GM23338 (cell line): Measurements from ENCODE around the gene NFATC1. TPM values are rescaled to one million over a fixed set of nuclear protein-coding genes. Genes with fewer than 3 reads are reported as not detected.

ENCODE experiments used
- ATAC-seq: fragments of 200-7000 bp; cut with Tn5 transposase; 3 replicates; pipeline ENCODE4 v1.9.1; 2020
- DNase-seq: peaks from one replicate; pipeline ENCODE4 v3.0.0-alpha.2; 2015; ENCODE audit warnings: low spot score
- H2AFZ ChIP-seq: fragments of 200-600 bp; sonication (generic); 2 replicates; pipeline ENCODE4 v1.8.0; 2016; ENCODE audit warnings: antibody characterized with exemption, mild to moderate bottlenecking, moderate library complexity
- H3F3A ChIP-seq: fragments of 200-600 bp; sonication (generic); replicated peaks from 2 replicates; pipeline ENCODE4 v1.8.0; 2017; ENCODE audit warnings: antibody characterized with exemption, mixed run types, low read depth
- H3K27ac ChIP-seq: fragments of 200-600 bp; sonication (generic); 2 replicates; pipeline ENCODE4 v1.6.1; 2016; ENCODE audit warnings: low read depth
- H3K27me3 ChIP-seq: fragments of 200-600 bp; sonication (generic); 2 replicates; pipeline ENCODE4 v1.8.0; 2016; ENCODE audit warnings: mild to moderate bottlenecking, mixed run types, moderate library complexity; ENCODE audit not compliant: insufficient read depth
- H3K36me3 ChIP-seq: fragments of 200-600 bp; sonication (generic); 2 replicates; pipeline ENCODE4 v1.8.0; 2016; ENCODE audit warnings: mild to moderate bottlenecking; ENCODE audit not compliant: insufficient read depth
- H3K4me1 ChIP-seq: fragments of 200-600 bp; sonication (generic); 2 replicates; pipeline ENCODE4 v1.8.0; 2016; ENCODE audit warnings: mild to moderate bottlenecking, moderate library complexity; ENCODE audit not compliant: insufficient read depth
- H3K4me2 ChIP-seq: fragments of 200-600 bp; sonication (generic); 2 replicates; pipeline ENCODE4 v1.7.1; 2017; ENCODE audit warnings: mixed run types
- H3K4me3 ChIP-seq: fragments of 200-600 bp; sonication (generic); 2 replicates; pipeline ENCODE4 v1.6.1; 2016; ENCODE audit warnings: mixed run types
- H3K79me2 ChIP-seq: fragments of 200-600 bp; sonication (generic); replicated peaks from 2 replicates; pipeline ENCODE4 v1.8.0; 2017; ENCODE audit warnings: mild to moderate bottlenecking; ENCODE audit not compliant: insufficient read depth
- H3K9me2 ChIP-seq: fragments of 200-600 bp; sonication (generic); 2 replicates; pipeline ENCODE4 v1.8.0; 2017; ENCODE audit not compliant: insufficient read depth
- H4K20me1 ChIP-seq: fragments of 200-600 bp; sonication (generic); replicated peaks from 2 replicates; pipeline ENCODE4 v1.8.0; 2017; ENCODE audit warnings: mild to moderate bottlenecking; ENCODE audit not compliant: insufficient read depth
- H3K27ac Mint-ChIP-seq: 2 replicates; pipeline ENCODE4 v1.8.0; 2020; ENCODE audit warnings: inconsistent platforms, mild to moderate bottlenecking, moderate library complexity, mixed read lengths
- H3K27me3 Mint-ChIP-seq: 3 replicates; pipeline ENCODE4 v1.8.0; 2022; ENCODE audit warnings: low read depth, mild to moderate bottlenecking, moderate library complexity, mixed read lengths, inconsistent platforms; ENCODE audit not compliant: insufficient read depth, poor library complexity
- H3K36me3 Mint-ChIP-seq: 3 replicates; pipeline ENCODE4 v1.8.0; 2021; ENCODE audit warnings: low read depth, mild to moderate bottlenecking, inconsistent platforms, moderate library complexity, mixed read lengths
- H3K4me1 Mint-ChIP-seq: 3 replicates; pipeline ENCODE4 v1.8.0; 2020; ENCODE audit warnings: mild to moderate bottlenecking, inconsistent platforms, mixed read lengths
- H3K4me3 Mint-ChIP-seq: 3 replicates; pipeline ENCODE4 v1.8.0; 2021; ENCODE audit warnings: moderate library complexity, mild to moderate bottlenecking, inconsistent platforms, mixed read lengths
- H3K9me3 Mint-ChIP-seq: 3 replicates; pipeline ENCODE4 v1.8.0; 2020; ENCODE audit warnings: moderate library complexity, mild to moderate bottlenecking, inconsistent platforms, mixed read lengths
- CREB1 ChIP-seq: fragments of 250-450 bp; sonication (Bioruptor Pico); IDR thresholded peaks from 2 replicates; pipeline ENCODE4 v1.5.0; 2020; ENCODE audit warnings: low read depth, mild to moderate bottlenecking, moderate library complexity
- EZH2 ChIP-seq: fragments of 200-600 bp; sonication (generic); IDR thresholded peaks from one replicate; pipeline ENCODE4 v1.8.0; 2017; ENCODE audit warnings: antibody characterized with exemption, mild to moderate bottlenecking, low read depth; ENCODE audit not compliant: unreplicated experiment
- EZH2phosphoT487 ChIP-seq: fragments of 200-600 bp; sonication (generic); IDR thresholded peaks from one replicate; pipeline ENCODE4 v1.8.1; 2018; ENCODE audit warnings: antibody characterized with exemption; ENCODE audit not compliant: unreplicated experiment
- JUNB ChIP-seq: IDR thresholded peaks from one replicate; pipeline ENCODE4 v1.6.1; 2016; ENCODE audit warnings: antibody characterized with exemption; ENCODE audit not compliant: unreplicated experiment
- NANOG ChIP-seq: IDR thresholded peaks from 2 replicates; pipeline ENCODE4 v1.6.1; 2016; ENCODE audit warnings: antibody characterized with exemption, borderline replicate concordance
- POLR2AphosphoS5 ChIP-seq: IDR thresholded peaks from 2 replicates; pipeline ENCODE4 v1.6.1; 2016; ENCODE audit warnings: antibody characterized with exemption, low read depth
- REST ChIP-seq: IDR thresholded peaks from one replicate; pipeline ENCODE4 v1.6.1; 2018; ENCODE audit warnings: antibody characterized with exemption; ENCODE audit not compliant: unreplicated experiment
- STAT1 ChIP-seq: IDR thresholded peaks from one replicate; pipeline ENCODE4 v1.6.1; 2016; ENCODE audit warnings: antibody characterized with exemption; ENCODE audit not compliant: unreplicated experiment
- ZNF114 ChIP-seq: fragments of 250-450 bp; sonication (Bioruptor Pico); IDR thresholded peaks from 2 replicates; pipeline ENCODE4 v1.5.0; 2020; ENCODE audit warnings: mild to moderate bottlenecking, moderate library complexity
- ZNF331 ChIP-seq: fragments of 250-450 bp; sonication (Bioruptor Pico); IDR thresholded peaks from 2 replicates; pipeline ENCODE4 v1.5.0; 2020; ENCODE audit warnings: low read depth, mild to moderate bottlenecking, moderate library complexity
- polyA plus RNA-seq: library from polyadenylated mRNA; unstranded; fragments of >200 nt; fragmentation: Nextera tagmentation; extraction: Ambion mirVana; gene quantifications from 2 replicates; pipeline ENCODE4 v1.2.1, GENCODE V29; 2016
- total RNA-seq: library from RNA; depleted of rRNA; stranded (reverse); fragments of >200 nt; shearing (Covaris generic); gene quantifications from 2 replicates; pipeline ENCODE4 v1.2.3, GENCODE V29; 2014
- TF ChIP-seq, protein P1 (sequence below), 2 experiments: fragments of 200-600 bp in 1 of 2; sonication (generic) in 1 of 2; conservative IDR thresholded peaks; 2 replicates each; pipeline versions ENCODE4 v1.5.1 to v1.6.1; 2016 to 2017; ENCODE audit warnings: antibody characterized with exemption in 2 of 2, low read depth in 2 of 2, mild to moderate bottlenecking in 2 of 2, moderate library complexity in 1 of 2
- TF ChIP-seq, protein P2 (sequence below): IDR thresholded peaks from 2 replicates; pipeline ENCODE4 v1.6.1; 2016; ENCODE audit warnings: antibody characterized with exemption
- TF ChIP-seq, protein P3 (sequence below): fragments of 250-450 bp; sonication (Bioruptor Pico); IDR thresholded peaks from 2 replicates; pipeline ENCODE4 v1.5.0; 2020; ENCODE audit warnings: mild to moderate bottlenecking, moderate library complexity

NFATC1 gene
- total and polyA plus RNA-seq, 2 experiments from 2014 or later = 3.9 to 6.4 TPM

DNA sequence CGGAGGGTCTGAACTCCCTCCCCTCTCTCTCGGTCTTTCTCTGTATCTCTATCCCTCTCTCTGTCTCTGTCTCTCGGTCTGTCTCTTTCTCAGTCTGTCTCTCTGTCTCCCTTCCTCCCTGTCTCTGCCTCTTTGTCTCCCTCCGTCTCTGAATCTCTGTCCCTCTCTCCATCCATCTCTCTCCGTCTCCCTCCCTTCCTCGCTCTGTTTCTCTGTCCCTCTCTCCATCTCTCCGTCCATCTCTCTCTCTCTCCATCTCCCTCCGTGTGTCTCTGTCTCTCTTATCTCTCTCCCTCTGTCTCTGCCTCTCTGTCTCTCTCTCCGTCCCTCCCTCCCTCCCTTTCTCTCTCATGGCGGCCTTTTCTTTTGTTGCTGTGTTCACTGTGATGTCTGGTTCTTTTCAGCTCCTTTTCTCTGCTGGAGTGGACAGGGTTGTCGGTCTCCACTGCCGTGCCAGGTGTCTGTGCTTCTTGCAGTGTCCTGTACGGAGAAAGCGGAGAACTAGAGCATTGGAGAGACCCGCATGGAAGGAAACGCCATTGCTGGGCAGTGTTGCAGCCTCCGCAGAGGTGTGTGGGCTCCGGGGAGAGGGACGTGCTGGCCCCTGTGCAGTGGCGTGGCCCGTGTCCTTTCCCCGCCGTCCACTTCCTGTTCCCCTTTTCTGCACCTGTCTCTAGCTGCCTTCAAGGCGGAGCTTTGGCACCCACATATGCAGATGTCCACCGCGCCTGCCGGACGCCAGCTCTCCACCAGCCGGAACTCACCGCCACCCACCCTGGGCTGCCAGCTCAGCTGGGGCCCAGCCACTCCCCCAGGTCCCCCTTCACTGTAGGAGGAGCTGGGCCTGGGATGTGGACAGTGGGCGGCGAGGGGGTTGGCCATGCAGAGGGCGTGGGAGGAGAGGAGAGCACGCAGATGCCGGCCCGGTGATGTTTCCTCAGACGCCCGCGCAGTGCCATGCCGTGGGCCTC, 113.1 kb downstream of the NFATC1 start:
- H2AFZ ChIP-seq = no peak overlapping the region
- no peaks in the 10 kb centered on the region for H3K79me2 ChIP-seq
- Mint-ChIP-seq H3K27me3 (peaks cover 20% of the 10 kb centered on the region), H3K27ac (no peak overlapping the region), H3K9me3 (peaks cover 5% of the 10 kb centered on the region; the same call in 1 of the 3 replicates), H3K4me3 (peak overlapping the region; percentile 59), H3K36me3 (peaks cover 5% of the 10 kb centered on the region; the same call in 1 of the 3 replicates), H3K4me1 (peaks cover 11% of the 10 kb centered on the region)
- no peak overlapping the region for H3K4me2 ChIP-seq
- H3K4me1 ChIP-seq = peaks cover 8% of the 10 kb centered on the region
- no peaks in the 10 kb centered on the region for H3K27me3 ChIP-seq
- no peaks in the 10 kb centered on the region for H4K20me1 ChIP-seq
- H3F3A ChIP-seq = no peaks in the 10 kb centered on the region
- no peak for ATAC-seq
- no peak for TF ChIP-seq ZNF114
- TF ChIP-seq, protein P1, sequence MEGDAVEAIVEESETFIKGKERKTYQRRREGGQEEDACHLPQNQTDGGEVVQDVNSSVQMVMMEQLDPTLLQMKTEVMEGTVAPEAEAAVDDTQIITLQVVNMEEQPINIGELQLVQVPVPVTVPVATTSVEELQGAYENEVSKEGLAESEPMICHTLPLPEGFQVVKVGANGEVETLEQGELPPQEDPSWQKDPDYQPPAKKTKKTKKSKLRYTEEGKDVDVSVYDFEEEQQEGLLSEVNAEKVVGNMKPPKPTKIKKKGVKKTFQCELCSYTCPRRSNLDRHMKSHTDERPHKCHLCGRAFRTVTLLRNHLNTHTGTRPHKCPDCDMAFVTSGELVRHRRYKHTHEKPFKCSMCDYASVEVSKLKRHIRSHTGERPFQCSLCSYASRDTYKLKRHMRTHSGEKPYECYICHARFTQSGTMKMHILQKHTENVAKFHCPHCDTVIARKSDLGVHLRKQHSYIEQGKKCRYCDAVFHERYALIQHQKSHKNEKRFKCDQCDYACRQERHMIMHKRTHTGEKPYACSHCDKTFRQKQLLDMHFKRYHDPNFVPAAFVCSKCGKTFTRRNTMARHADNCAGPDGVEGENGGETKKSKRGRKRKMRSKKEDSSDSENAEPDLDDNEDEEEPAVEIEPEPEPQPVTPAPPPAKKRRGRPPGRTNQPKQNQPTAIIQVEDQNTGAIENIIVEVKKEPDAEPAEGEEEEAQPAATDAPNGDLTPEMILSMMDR (conservative IDR thresholded peaks at IDR 0.05; ENCODE audit: low read depth in 2 of 2) = no peak
- TF ChIP-seq, protein P2, sequence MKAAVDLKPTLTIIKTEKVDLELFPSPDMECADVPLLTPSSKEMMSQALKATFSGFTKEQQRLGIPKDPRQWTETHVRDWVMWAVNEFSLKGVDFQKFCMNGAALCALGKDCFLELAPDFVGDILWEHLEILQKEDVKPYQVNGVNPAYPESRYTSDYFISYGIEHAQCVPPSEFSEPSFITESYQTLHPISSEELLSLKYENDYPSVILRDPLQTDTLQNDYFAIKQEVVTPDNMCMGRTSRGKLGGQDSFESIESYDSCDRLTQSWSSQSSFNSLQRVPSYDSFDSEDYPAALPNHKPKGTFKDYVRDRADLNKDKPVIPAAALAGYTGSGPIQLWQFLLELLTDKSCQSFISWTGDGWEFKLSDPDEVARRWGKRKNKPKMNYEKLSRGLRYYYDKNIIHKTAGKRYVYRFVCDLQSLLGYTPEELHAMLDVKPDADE = no peak
- no peak for TF ChIP-seq EZH2
- no peak for TF ChIP-seq STAT1
- TF ChIP-seq NANOG = no peak
- TF ChIP-seq REST = no peak
- no peak for TF ChIP-seq ZNF331
- TF ChIP-seq, protein P3, sequence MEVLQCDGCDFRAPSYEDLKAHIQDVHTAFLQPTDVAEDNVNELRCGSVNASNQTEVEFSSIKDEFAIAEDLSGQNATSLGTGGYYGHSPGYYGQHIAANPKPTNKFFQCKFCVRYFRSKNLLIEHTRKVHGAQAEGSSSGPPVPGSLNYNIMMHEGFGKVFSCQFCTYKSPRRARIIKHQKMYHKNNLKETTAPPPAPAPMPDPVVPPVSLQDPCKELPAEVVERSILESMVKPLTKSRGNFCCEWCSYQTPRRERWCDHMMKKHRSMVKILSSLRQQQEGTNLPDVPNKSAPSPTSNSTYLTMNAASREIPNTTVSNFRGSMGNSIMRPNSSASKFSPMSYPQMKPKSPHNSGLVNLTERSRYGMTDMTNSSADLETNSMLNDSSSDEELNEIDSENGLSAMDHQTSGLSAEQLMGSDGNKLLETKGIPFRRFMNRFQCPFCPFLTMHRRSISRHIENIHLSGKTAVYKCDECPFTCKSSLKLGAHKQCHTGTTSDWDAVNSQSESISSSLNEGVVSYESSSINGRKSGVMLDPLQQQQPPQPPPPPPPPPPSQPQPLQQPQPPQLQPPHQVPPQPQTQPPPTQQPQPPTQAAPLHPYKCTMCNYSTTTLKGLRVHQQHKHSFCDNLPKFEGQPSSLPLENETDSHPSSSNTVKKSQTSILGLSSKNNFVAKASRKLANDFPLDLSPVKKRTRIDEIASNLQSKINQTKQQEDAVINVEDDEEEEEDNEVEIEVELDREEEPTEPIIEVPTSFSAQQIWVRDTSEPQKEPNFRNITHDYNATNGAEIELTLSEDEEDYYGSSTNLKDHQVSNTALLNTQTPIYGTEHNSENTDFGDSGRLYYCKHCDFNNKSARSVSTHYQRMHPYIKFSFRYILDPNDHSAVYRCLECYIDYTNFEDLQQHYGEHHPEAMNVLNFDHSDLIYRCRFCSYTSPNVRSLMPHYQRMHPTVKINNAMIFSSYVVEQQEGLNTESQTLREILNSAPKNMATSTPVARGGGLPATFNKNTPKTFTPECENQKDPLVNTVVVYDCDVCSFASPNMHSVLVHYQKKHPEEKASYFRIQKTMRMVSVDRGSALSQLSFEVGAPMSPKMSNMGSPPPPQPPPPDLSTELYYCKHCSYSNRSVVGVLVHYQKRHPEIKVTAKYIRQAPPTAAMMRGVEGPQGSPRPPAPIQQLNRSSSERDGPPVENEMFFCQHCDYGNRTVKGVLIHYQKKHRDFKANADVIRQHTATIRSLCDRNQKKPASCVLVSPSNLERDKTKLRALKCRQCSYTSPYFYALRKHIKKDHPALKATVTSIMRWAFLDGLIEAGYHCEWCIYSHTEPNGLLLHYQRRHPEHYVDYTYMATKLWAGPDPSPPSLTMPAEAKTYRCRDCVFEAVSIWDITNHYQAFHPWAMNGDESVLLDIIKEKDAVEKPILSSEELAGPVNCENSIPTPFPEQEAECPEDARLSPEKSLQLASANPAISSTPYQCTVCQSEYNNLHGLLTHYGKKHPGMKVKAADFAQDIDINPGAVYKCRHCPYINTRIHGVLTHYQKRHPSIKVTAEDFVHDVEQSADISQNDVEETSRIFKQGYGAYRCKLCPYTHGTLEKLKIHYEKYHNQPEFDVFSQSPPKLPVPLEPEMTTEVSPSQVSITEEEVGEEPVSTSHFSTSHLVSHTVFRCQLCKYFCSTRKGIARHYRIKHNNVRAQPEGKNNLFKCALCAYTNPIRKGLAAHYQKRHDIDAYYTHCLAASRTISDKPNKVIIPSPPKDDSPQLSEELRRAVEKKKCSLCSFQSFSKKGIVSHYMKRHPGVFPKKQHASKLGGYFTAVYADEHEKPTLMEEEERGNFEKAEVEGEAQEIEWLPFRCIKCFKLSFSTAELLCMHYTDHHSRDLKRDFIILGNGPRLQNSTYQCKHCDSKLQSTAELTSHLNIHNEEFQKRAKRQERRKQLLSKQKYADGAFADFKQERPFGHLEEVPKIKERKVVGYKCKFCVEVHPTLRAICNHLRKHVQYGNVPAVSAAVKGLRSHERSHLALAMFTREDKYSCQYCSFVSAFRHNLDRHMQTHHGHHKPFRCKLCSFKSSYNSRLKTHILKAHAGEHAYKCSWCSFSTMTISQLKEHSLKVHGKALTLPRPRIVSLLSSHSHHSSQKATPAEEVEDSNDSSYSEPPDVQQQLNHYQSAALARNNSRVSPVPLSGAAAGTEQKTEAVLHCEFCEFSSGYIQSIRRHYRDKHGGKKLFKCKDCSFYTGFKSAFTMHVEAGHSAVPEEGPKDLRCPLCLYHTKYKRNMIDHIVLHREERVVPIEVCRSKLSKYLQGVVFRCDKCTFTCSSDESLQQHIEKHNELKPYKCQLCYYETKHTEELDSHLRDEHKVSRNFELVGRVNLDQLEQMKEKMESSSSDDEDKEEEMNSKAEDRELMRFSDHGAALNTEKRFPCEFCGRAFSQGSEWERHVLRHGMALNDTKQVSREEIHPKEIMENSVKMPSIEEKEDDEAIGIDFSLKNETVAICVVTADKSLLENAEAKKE (CRISPR knock-in tag) = no peak
- TF ChIP-seq EZH2phosphoT487 = no peak
- no peak for TF ChIP-seq JUNB
- no peak for TF ChIP-seq POLR2AphosphoS5
- no peak for TF ChIP-seq CREB1 (CRISPR knock-in tag)
- DNase-seq = no peak
- H3K36me3 ChIP-seq = no peaks in the 10 kb centered on the region
- H3K9me2 ChIP-seq = no peaks in the 10 kb centered on the region
- H3K27ac ChIP-seq = no peak overlapping the region
- no peak overlapping the region for H3K4me3 ChIP-seq
